Measurements from ENCODE around the gene ZNF277.

DNA sequence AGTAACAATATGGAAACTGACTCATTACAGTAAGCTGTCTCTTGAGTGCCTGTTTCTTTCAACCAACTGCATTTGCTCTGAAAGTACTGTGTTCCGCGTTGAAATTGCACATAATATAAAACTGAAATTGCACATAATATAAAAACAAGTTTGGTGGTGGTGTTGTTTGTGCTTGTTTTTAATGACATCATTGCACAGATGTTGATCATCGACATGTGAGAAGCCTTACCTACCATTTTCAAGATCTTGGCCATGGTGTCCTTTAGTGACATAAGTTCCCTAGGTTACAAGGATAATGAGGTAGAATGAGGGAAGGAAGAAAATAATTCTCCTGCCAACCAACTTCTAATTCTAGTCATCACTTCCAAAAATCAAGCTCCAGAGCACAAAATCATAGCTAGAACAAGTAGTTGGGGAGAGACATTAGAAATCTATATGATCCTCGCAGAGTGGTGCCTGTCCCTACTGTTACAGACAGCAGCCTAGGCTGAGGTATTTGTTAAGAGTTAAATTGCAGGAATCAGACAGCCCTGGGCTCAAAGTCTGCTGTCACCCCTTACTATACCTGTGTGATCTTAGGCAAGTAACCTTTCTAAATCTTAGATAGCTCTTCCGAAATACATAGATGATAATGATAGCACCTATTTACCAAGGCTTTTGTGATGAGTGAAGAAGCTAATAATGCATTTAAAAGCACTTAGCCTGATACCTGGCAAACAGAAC lies 29.6 kb upstream of the ZNF277 start:
- TF ChIP-seq, protein P1, sequence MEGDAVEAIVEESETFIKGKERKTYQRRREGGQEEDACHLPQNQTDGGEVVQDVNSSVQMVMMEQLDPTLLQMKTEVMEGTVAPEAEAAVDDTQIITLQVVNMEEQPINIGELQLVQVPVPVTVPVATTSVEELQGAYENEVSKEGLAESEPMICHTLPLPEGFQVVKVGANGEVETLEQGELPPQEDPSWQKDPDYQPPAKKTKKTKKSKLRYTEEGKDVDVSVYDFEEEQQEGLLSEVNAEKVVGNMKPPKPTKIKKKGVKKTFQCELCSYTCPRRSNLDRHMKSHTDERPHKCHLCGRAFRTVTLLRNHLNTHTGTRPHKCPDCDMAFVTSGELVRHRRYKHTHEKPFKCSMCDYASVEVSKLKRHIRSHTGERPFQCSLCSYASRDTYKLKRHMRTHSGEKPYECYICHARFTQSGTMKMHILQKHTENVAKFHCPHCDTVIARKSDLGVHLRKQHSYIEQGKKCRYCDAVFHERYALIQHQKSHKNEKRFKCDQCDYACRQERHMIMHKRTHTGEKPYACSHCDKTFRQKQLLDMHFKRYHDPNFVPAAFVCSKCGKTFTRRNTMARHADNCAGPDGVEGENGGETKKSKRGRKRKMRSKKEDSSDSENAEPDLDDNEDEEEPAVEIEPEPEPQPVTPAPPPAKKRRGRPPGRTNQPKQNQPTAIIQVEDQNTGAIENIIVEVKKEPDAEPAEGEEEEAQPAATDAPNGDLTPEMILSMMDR (IDR thresholded peaks at IDR 0.05): no peak
- no peak for TF ChIP-seq POLR2A (IDR thresholded peaks at IDR 0.05)
